Fibroblast of pulmonary artery (primary cell): ENCODE data around the gene ZNF683.
A peak's percentile ranks its signal among the peaks of the same experiment; 100 is the strongest.

Experiments used
- DNase-seq: peaks from one replicate; pipeline ENCODE4 v3.0.0-alpha.2; 2010; ENCODE audit warnings: low read depth
- H3K4me3 ChIP-seq: replicated peaks from 2 replicates; pipeline ENCODE4 v1.5.1; 2011; ENCODE audit warnings: low read depth, mild to moderate bottlenecking, control low read depth, low read length, moderate library complexity
- CTCF ChIP-seq: IDR thresholded peaks from 2 replicates; pipeline ENCODE4 v1.5.1; 2011; ENCODE audit warnings: mild to moderate bottlenecking, control low read depth, low read length, inconsistent platforms; ENCODE audit errors: missing control alignments

The ZNF683 gene

GRCh38 chr1:26410706-26411623, 38.4 kb upstream of the ZNF683 start, which contains the start of gene LIN28A:
Gene LIN28A (plus strand): TSS chr1:26410817. CDS start chr1:26410892, 75 bp downstream.
- no peak within 1 kb of the TSS for H3K4me3 ChIP-seq
- DNase-seq = no peak

GRCh38 chr1:26409191-26409807, 36.7 kb upstream of the ZNF683 start:
- TF ChIP-seq CTCF = no peak
- DNase-seq = peak; percentile 25
- no peak overlapping the region for H3K4me3 ChIP-seq

More at GRCh38 chr1:26410706-26411623, 38.4 kb upstream of the ZNF683 start, which contains the start of gene LIN28A:
- TF ChIP-seq CTCF = no peak

DNA sequence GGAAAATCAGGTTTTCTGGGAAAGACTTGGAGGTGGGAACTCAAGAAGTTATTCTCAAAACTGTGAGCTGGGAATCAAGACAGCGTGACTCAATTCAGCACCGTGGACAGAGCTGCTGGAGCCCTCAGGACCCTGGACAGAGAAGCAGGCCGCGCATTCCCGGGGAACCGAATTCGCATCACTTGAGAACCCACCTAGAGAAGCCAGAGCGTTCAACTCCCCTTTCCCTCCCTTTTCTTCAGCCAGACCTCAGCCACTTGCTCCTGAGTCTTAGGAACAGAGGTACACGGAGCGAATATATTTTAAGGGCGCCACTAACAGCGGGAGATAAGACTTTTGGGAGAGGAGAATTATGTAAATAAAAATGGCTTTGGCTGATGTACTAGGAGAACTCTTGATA, 36.1 kb upstream of the ZNF683 start:
- DNase-seq = peak; percentile 82
- H3K4me3 ChIP-seq = no peak overlapping the region
- no peak for TF ChIP-seq CTCF

- no peak for TF ChIP-seq CTCF
- DNase-seq = peak; percentile 65
- no peak overlapping the region for H3K4me3 ChIP-seq
Observed at GRCh38 chr1:26405281-26405915, 32.8 kb upstream of the ZNF683 start.

GRCh38 chr1:26404641-26405040, 32.1 kb upstream of the ZNF683 start:
- no peak for TF ChIP-seq CTCF
- no peak for DNase-seq
- no peak overlapping the region for H3K4me3 ChIP-seq

DNA sequence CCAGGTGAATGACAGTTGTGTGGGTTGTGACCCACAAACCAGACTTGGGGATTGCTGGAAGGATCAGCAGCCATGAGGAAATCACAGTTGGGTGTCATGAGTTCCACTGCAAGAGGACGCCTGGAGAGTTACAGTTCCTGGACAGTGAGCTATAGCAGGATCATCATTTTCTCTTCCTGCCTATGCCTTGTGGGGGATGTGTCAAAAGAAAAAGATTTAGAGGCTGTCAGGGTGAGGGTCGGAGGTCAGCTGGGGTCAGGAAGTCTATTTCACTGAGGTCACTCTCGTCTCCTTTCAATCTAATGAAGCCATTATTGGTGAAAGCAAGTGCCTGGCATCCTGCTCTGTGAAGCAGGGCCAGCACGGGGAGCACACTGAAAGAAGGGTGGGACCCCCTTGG, 31.1 kb upstream of the ZNF683 start:
- no peak for DNase-seq
- TF ChIP-seq CTCF = no peak

More for the DNA sequence above, 31.1 kb upstream of the ZNF683 start:
- H3K4me3 ChIP-seq = no peak overlapping the region
